Activated CD4-positive, alpha-beta T cell treated with anti-CD3 and anti-CD28 coated beads for 1 hour (primary cell): Measurements from ENCODE around the gene ABTB2.

Experiments
- DNase-seq: peaks from one replicate; pipeline ENCODE4 v3.0.0-alpha.2; 2020

Gene ABTB2

GRCh38 chr11:34205326-34206035 is 152.3 kb downstream of the ABTB2 start:
- no peak for DNase-seq

- DNase-seq = no peak
Measured at GRCh38 chr11:34204396-34205279, 153.2 kb downstream of the ABTB2 start.

GRCh38 chr11:34203377-34203871 is 154.4 kb downstream of the ABTB2 start:
- DNase-seq = no peak

- DNase-seq = no peak
Measured at GRCh38 chr11:34201129-34201528, 156.7 kb downstream of the ABTB2 start.

- DNase-seq = no peak
Measured at GRCh38 chr11:34199525-34199924, 158.3 kb downstream of the ABTB2 start.

GRCh38 chr11:34198523-34198922 is 159.3 kb downstream of the ABTB2 start:
- DNase-seq = no peak

- no peak for DNase-seq
Measured at GRCh38 chr11:34197256-34197655, 160.6 kb downstream of the ABTB2 start.

- DNase-seq = no peak
Measured at GRCh38 chr11:34194576-34195335, 163.1 kb downstream of the ABTB2 start.

- no peak for DNase-seq
Measured at GRCh38 chr11:34192481-34193401, 165.1 kb downstream of the ABTB2 start.

- no peak for DNase-seq
Measured at GRCh38 chr11:34191578-34191977, 166.2 kb downstream of the ABTB2 start.

GRCh38 chr11:34190192-34191139 is 167.3 kb downstream of the ABTB2 start:
- DNase-seq = no peak

GRCh38 chr11:34189191-34189590 is 168.6 kb downstream of the ABTB2 start:
- no peak for DNase-seq

- no peak for DNase-seq
Measured at GRCh38 chr11:34188181-34188580, 169.6 kb downstream of the ABTB2 start.

- no peak for DNase-seq
Measured at GRCh38 chr11:34185926-34186841, 171.6 kb downstream of the ABTB2 start.

GRCh38 chr11:34184505-34185015 is 173.2 kb downstream of the ABTB2 start:
- DNase-seq = no peak

GRCh38 chr11:34183848-34184391 is 173.9 kb downstream of the ABTB2 start:
- DNase-seq = no peak

GRCh38 chr11:34182921-34183685 is 174.7 kb downstream of the ABTB2 start:
- DNase-seq = no peak

- DNase-seq = no peak
Measured at GRCh38 chr11:34182425-34182824, 175.4 kb downstream of the ABTB2 start.
